ENCODE results near the gene ZBTB3. TPM values are rescaled to one million over a fixed set of nuclear protein-coding genes. Genes with fewer than 3 reads are reported as not detected.

Gene ZBTB3
- total RNA-seq, 1 donor = 13.0 TPM

- no peak overlapping the region for H3K27ac ChIP-seq (ENCODE audit: low read depth, low read length)
- H3K4me2 ChIP-seq (ENCODE audit: insufficient read depth, low read length) = no peak overlapping the region
Measured at GRCh38 chr11:62713343-62713742, 40.6 kb downstream of the ZBTB3 start.

GRCh38 chr11:62712861-62713260, 41.1 kb downstream of the ZBTB3 start:
- H3K27ac ChIP-seq (ENCODE audit: low read depth, low read length) = no peak overlapping the region
- H3K9me3 ChIP-seq (ENCODE audit: low read depth, low read length) = no peaks in the 10 kb centered on the region
- H3K4me1 ChIP-seq (ENCODE audit: insufficient read depth, low read length) = peaks cover 16% of the 10 kb centered on the region
- H3K4me3 ChIP-seq (ENCODE audit: insufficient read depth, low read length) = no peak overlapping the region
- no peak overlapping the region for H3K4me2 ChIP-seq (ENCODE audit: insufficient read depth, low read length)
- H3K36me3 ChIP-seq (ENCODE audit: insufficient read depth, low read length) = peaks cover 71% of the 10 kb centered on the region
- H3K79me2 ChIP-seq (ENCODE audit: insufficient read depth, low read length) = peaks cover 38% of the 10 kb centered on the region
- no peak for DNase-seq (ENCODE audit: insufficient read length, low spot score, missing footprints)
- no peaks in the 10 kb centered on the region for H4K20me1 ChIP-seq (ENCODE audit: insufficient read depth, low read length)
- no peaks in the 10 kb centered on the region for H3K27me3 ChIP-seq (ENCODE audit: insufficient read depth, low read length)
- no peak for TF ChIP-seq CTCF (IDR thresholded peaks at IDR 0.05; ENCODE audit: extremely low read depth, low read depth, low read length)
- H2AFZ ChIP-seq (ENCODE audit: low read length) = no peak overlapping the region

More at GRCh38 chr11:62713343-62713742, 40.6 kb downstream of the ZBTB3 start:
- H3K27me3 ChIP-seq (ENCODE audit: insufficient read depth, low read length) = no peaks in the 10 kb centered on the region
- no peak for TF ChIP-seq CTCF (IDR thresholded peaks at IDR 0.05; ENCODE audit: extremely low read depth, low read depth, low read length)
- H3K4me1 ChIP-seq (ENCODE audit: insufficient read depth, low read length) = peaks cover 16% of the 10 kb centered on the region
- H3K4me3 ChIP-seq (ENCODE audit: insufficient read depth, low read length) = no peak overlapping the region
- no peaks in the 10 kb centered on the region for H3K9me3 ChIP-seq (ENCODE audit: low read depth, low read length)
- peaks cover 43% of the 10 kb centered on the region for H3K79me2 ChIP-seq (ENCODE audit: insufficient read depth, low read length)
- H3K36me3 ChIP-seq (ENCODE audit: insufficient read depth, low read length) = peaks cover 76% of the 10 kb centered on the region
- DNase-seq (ENCODE audit: insufficient read length, low spot score, missing footprints) = no peak
- H2AFZ ChIP-seq (ENCODE audit: low read length) = no peak overlapping the region
- H4K20me1 ChIP-seq (ENCODE audit: insufficient read depth, low read length) = no peaks in the 10 kb centered on the region

GRCh38 chr11:62712276-62712812, 41.6 kb downstream of the ZBTB3 start:
- no peaks in the 10 kb centered on the region for H3K9me3 ChIP-seq (ENCODE audit: low read depth, low read length)
- DNase-seq (ENCODE audit: insufficient read length, low spot score, missing footprints) = no peak
- no peaks in the 10 kb centered on the region for H3K27me3 ChIP-seq (ENCODE audit: insufficient read depth, low read length)
- H3K36me3 ChIP-seq (ENCODE audit: insufficient read depth, low read length) = peaks cover 66% of the 10 kb centered on the region
- peaks cover 33% of the 10 kb centered on the region for H3K79me2 ChIP-seq (ENCODE audit: insufficient read depth, low read length)
- H3K4me1 ChIP-seq (ENCODE audit: insufficient read depth, low read length) = peaks cover 16% of the 10 kb centered on the region
- no peak overlapping the region for H3K27ac ChIP-seq (ENCODE audit: low read depth, low read length)
- H3K4me3 ChIP-seq (ENCODE audit: insufficient read depth, low read length) = no peak overlapping the region
- TF ChIP-seq CTCF (IDR thresholded peaks at IDR 0.05; ENCODE audit: extremely low read depth, low read depth, low read length) = no peak
- no peak overlapping the region for H3K4me2 ChIP-seq (ENCODE audit: insufficient read depth, low read length)
- no peak overlapping the region for H2AFZ ChIP-seq (ENCODE audit: low read length)
- H4K20me1 ChIP-seq (ENCODE audit: insufficient read depth, low read length) = no peaks in the 10 kb centered on the region

- Histone ChIP-seq H3K9me3 (ENCODE audit: low read depth, low read length) (no peaks in the 10 kb centered on the region), H2AFZ (ENCODE audit: low read length) (peak overlapping the region; percentile 92), H3K79me2 (ENCODE audit: insufficient read depth, low read length) (peaks cover 15% of the 10 kb centered on the region), H3K4me1 (ENCODE audit: insufficient read depth, low read length) (peaks cover 29% of the 10 kb centered on the region), H3K27me3 (ENCODE audit: insufficient read depth, low read length) (no peaks in the 10 kb centered on the region), H3K36me3 (ENCODE audit: insufficient read depth, low read length) (peaks cover 43% of the 10 kb centered on the region), H3K4me3 (ENCODE audit: insufficient read depth, low read length) (peak overlapping the region; percentile 82), H3K27ac (ENCODE audit: low read depth, low read length) (peak overlapping the region; percentile 86), H4K20me1 (ENCODE audit: insufficient read depth, low read length) (no peaks in the 10 kb centered on the region), H3K4me2 (ENCODE audit: insufficient read depth, low read length) (peak overlapping the region; percentile 98)
- DNase-seq (ENCODE audit: insufficient read length, low spot score, missing footprints) = peak; percentile 88
- no peak for TF ChIP-seq CTCF (IDR thresholded peaks at IDR 0.05; ENCODE audit: extremely low read depth, low read depth, low read length)
Measured at GRCh38 chr11:62710001-62710345, 44.0 kb downstream of the ZBTB3 start.

All from osteoblast (primary cell).